H9 (cell line): Measurements from ENCODE around the gene VSIG10L. TPM values are rescaled to one million over a fixed set of nuclear protein-coding genes. Genes with fewer than 3 reads are reported as not detected.

Experiments
- DNase-seq: peaks from one replicate; pipeline ENCODE4 v3.0.0-alpha.2; 2017
- H2AFZ ChIP-seq: one replicate; pipeline ENCODE4 v1.6.1; 2013; ENCODE audit warnings: mild to moderate bottlenecking, low read length, control low read depth, moderate library complexity
- H2AK5ac ChIP-seq: 2 replicates; pipeline ENCODE4 v1.6.1; 2013; ENCODE audit warnings: low read length, control low read depth, mixed read lengths; ENCODE audit not compliant: insufficient read length
- H2BK120ac ChIP-seq: one replicate; pipeline ENCODE4 v1.6.1; 2013; ENCODE audit warnings: low read depth, mild to moderate bottlenecking, low read length, control low read depth, inconsistent platforms; ENCODE audit not compliant: poor library complexity, severe bottlenecking
- H2BK12ac ChIP-seq: 2 replicates; pipeline ENCODE4 v1.6.1; 2013; ENCODE audit warnings: low read length, control low read depth, mixed read lengths, low read depth; ENCODE audit not compliant: insufficient read length
- H2BK15ac ChIP-seq: 2 replicates; pipeline ENCODE4 v1.6.1; 2013; ENCODE audit warnings: low read depth, low read length, control low read depth
- H2BK20ac ChIP-seq: one replicate; pipeline ENCODE4 v1.6.1; 2013; ENCODE audit warnings: low read depth, mild to moderate bottlenecking, low read length, control low read depth, inconsistent platforms; ENCODE audit not compliant: poor library complexity, severe bottlenecking
- H2BK5ac ChIP-seq: 2 replicates; pipeline ENCODE4 v1.6.1; 2013; ENCODE audit warnings: low read length, control low read depth, mixed read lengths; ENCODE audit not compliant: insufficient read length
- H3K14ac ChIP-seq: 2 replicates; pipeline ENCODE4 v1.6.1; 2013; ENCODE audit warnings: low read length, control low read depth; ENCODE audit not compliant: insufficient read depth
- H3K18ac ChIP-seq: 2 replicates; pipeline ENCODE4 v1.6.1; 2013; ENCODE audit warnings: low read depth, mild to moderate bottlenecking, mixed read lengths, low read length, control low read depth; ENCODE audit not compliant: insufficient read length
- H3K23ac ChIP-seq: 2 replicates; pipeline ENCODE4 v1.6.1; 2013; ENCODE audit warnings: low read length, control low read depth, mixed read lengths, low read depth; ENCODE audit not compliant: insufficient read length
- H3K23me2 ChIP-seq: 2 replicates; pipeline ENCODE4 v1.6.1; 2013; ENCODE audit warnings: low read depth, mild to moderate bottlenecking, mixed read lengths, low read length, control low read depth; ENCODE audit not compliant: insufficient read length, poor library complexity, severe bottlenecking
- H3K27ac ChIP-seq: 2 replicates; pipeline ENCODE4 v1.5.1; 2013; ENCODE audit warnings: low read length, control low read depth, mixed read lengths, low read depth; ENCODE audit not compliant: insufficient read length
- H3K27me3 ChIP-seq: 2 replicates; pipeline ENCODE4 v1.6.1; 2013; ENCODE audit warnings: low read length, control low read depth, inconsistent platforms; ENCODE audit not compliant: insufficient read depth
- H3K4ac ChIP-seq: 2 replicates; pipeline ENCODE4 v1.6.1; 2013; ENCODE audit warnings: low read depth, mild to moderate bottlenecking, control low read depth, inconsistent platforms, low read length, moderate library complexity
- H3K4me1 ChIP-seq: 2 replicates; pipeline ENCODE4 v1.6.1; 2013; ENCODE audit warnings: low read length, control low read depth, inconsistent platforms; ENCODE audit not compliant: insufficient read depth
- H3K4me2 ChIP-seq: 2 replicates; pipeline ENCODE4 v1.6.1; 2013; ENCODE audit warnings: low read length, control low read depth, mixed read lengths; ENCODE audit not compliant: insufficient read length, insufficient read depth
- H3K56ac ChIP-seq: 2 replicates; pipeline ENCODE4 v1.6.1; 2013; ENCODE audit warnings: low read depth, mild to moderate bottlenecking, mixed read lengths, low read length, control low read depth; ENCODE audit not compliant: insufficient read length
- H3K79me1 ChIP-seq: 2 replicates; pipeline ENCODE4 v1.6.1; 2013; ENCODE audit warnings: low read depth, mild to moderate bottlenecking, moderate library complexity, low read length, control low read depth, inconsistent platforms; ENCODE audit not compliant: insufficient read depth, poor library complexity, severe bottlenecking
- H3K79me2 ChIP-seq: 2 replicates; pipeline ENCODE4 v1.6.1; 2013; ENCODE audit warnings: low read length, control low read depth, inconsistent platforms; ENCODE audit not compliant: insufficient read depth
- H3K9ac ChIP-seq: 2 replicates; pipeline ENCODE4 v1.6.1; 2013; ENCODE audit warnings: low read length, control low read depth, mixed read lengths; ENCODE audit not compliant: insufficient read length; ENCODE audit errors: extremely low read depth
- H3K9me3 ChIP-seq: one replicate; pipeline ENCODE4 v1.6.1; 2013; ENCODE audit warnings: low read depth, low read length, inconsistent platforms; ENCODE audit not compliant: control insufficient read depth
- H3T11ph ChIP-seq: one replicate; pipeline ENCODE4 v1.6.1; 2013; ENCODE audit warnings: mild to moderate bottlenecking, low read length, control low read depth, inconsistent platforms
- H4K20me1 ChIP-seq: one replicate; pipeline ENCODE4 v1.6.1; 2013; ENCODE audit not compliant: control insufficient read depth, insufficient read length, insufficient read depth
- H4K5ac ChIP-seq: 2 replicates; pipeline ENCODE4 v1.6.1; 2013; ENCODE audit warnings: low read depth, mild to moderate bottlenecking, mixed read lengths, low read length, control low read depth; ENCODE audit not compliant: insufficient read length
- H4K8ac ChIP-seq: replicated peaks from 2 replicates; pipeline ENCODE4 v1.6.1; 2013; ENCODE audit warnings: low read length, control low read depth, mixed read lengths, low read depth; ENCODE audit not compliant: insufficient read length
- H4K91ac ChIP-seq: 2 replicates; pipeline ENCODE4 v1.6.1; 2013; ENCODE audit warnings: low read depth, mild to moderate bottlenecking, moderate library complexity, mixed read lengths, low read length, control low read depth; ENCODE audit not compliant: insufficient read length
- H3K27ac Mint-ChIP-seq, 3 experiments: 2 replicates in 2 of 3; 3 replicates in 1 of 3; pipeline ENCODE4 v1.8.0; 2020 to 2021; ENCODE audit warnings: mixed read lengths in 3 of 3, mild to moderate bottlenecking in 1 of 3, moderate library complexity in 1 of 3
- H3K27me3 Mint-ChIP-seq: 2 replicates; pipeline ENCODE4 v1.8.0; 2021; ENCODE audit warnings: low read depth, mild to moderate bottlenecking, moderate library complexity, mixed read lengths
- H3K36me3 Mint-ChIP-seq, 3 experiments: 2 replicates in 2 of 3; 3 replicates in 1 of 3; pipeline ENCODE4 v1.8.0; 2020 to 2021; ENCODE audit warnings: low read depth in 3 of 3, mixed read lengths in 3 of 3; ENCODE audit not compliant: insufficient read depth in 1 of 3
- H3K4me1 Mint-ChIP-seq, 2 experiments: 2 replicates each; pipeline ENCODE4 v1.8.0; 2020; ENCODE audit warnings: mixed read lengths in 2 of 2
- H3K4me3 Mint-ChIP-seq, 2 experiments: 2 replicates in 1 of 2; 3 replicates in 1 of 2; pipeline ENCODE4 v1.8.0; 2020 to 2021; ENCODE audit warnings: mild to moderate bottlenecking in 2 of 2, mixed read lengths in 2 of 2, moderate library complexity in 1 of 2
- H3K9me3 Mint-ChIP-seq, 2 experiments: 2 replicates in 1 of 2; 3 replicates in 1 of 2; pipeline ENCODE4 v1.8.0; 2020; ENCODE audit warnings: mild to moderate bottlenecking in 2 of 2, mixed read lengths in 2 of 2, moderate library complexity in 1 of 2
- WGBS: extraction: QIAGEN DNeasy Blood & Tissue Kit; methylation state at CpG from one replicate; pipeline ENCODE4 v1.1.7; 2013; ENCODE audit warnings: missing lambda C conversion rate, low lambda C conversion rate, mixed read lengths; ENCODE audit not compliant: insufficient read length; ENCODE audit errors: extremely low coverage; 5-methylcytosine and 5-hydroxymethylcytosine counted together
- total RNA-seq: library from RNA; stranded (reverse); gene quantifications from 2 replicates; pipeline ENCODE4 v1.2.1, GENCODE V29; 2021
- TF ChIP-seq, protein P1 (sequence below): fragments of 200-600 bp; sonication (generic); conservative IDR thresholded peaks from 3 replicates; pipeline ENCODE4 v1.8.0; 2021; ENCODE audit warnings: antibody characterized with exemption, mild to moderate bottlenecking

The VSIG10L gene
- total RNA-seq, 1 experiment from 2014 or later, result 5.6 TPM

DNA sequence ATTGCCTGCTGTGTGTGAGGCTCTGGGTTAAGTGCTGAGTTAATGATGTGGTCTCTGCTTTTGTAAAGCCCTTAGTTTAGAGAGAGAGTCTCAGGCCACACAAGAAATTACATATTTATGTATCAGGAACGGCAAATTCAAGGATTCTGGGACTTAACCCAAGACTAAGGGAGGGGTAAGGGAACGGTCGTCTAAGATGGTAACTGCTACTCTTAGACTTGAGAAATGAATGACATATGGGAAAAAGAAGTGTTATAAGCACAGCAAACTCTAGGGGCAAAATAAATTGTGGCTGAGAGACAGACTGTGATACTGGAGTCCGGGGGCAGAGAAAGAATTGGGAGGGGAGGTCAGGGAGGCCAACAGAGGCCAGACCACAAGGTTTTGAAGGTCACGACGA lies 10.2 kb downstream of the VSIG10L start:
- H3K27ac ChIP-seq, result no peak overlapping the region
- TF ChIP-seq, protein P1, sequence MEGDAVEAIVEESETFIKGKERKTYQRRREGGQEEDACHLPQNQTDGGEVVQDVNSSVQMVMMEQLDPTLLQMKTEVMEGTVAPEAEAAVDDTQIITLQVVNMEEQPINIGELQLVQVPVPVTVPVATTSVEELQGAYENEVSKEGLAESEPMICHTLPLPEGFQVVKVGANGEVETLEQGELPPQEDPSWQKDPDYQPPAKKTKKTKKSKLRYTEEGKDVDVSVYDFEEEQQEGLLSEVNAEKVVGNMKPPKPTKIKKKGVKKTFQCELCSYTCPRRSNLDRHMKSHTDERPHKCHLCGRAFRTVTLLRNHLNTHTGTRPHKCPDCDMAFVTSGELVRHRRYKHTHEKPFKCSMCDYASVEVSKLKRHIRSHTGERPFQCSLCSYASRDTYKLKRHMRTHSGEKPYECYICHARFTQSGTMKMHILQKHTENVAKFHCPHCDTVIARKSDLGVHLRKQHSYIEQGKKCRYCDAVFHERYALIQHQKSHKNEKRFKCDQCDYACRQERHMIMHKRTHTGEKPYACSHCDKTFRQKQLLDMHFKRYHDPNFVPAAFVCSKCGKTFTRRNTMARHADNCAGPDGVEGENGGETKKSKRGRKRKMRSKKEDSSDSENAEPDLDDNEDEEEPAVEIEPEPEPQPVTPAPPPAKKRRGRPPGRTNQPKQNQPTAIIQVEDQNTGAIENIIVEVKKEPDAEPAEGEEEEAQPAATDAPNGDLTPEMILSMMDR, result no peak
- no peaks in the 10 kb centered on the region for H3K79me1 ChIP-seq
- no peaks in the 10 kb centered on the region for H4K20me1 ChIP-seq
- no peak overlapping the region; a peak in 1 of 5 replicates for H3K4me3 Mint-ChIP-seq
- peaks cover 4 to 18% of the 10 kb centered on the region in 2 experiments for H3K4me1 Mint-ChIP-seq
- H3K27ac Mint-ChIP-seq, result no peak overlapping the region
- H3K36me3 Mint-ChIP-seq, result peaks cover 36 to 51% (median 46%) of the 10 kb centered on the region in 3 experiments
- no peak overlapping the region for H2AK5ac ChIP-seq
- peaks cover 5% of the 10 kb centered on the region for H3K9me3 ChIP-seq
- no peak overlapping the region for H3K56ac ChIP-seq
- H4K91ac ChIP-seq, result no peak overlapping the region
- H2BK15ac ChIP-seq, result no peak overlapping the region
- no peak overlapping the region for H3K23ac ChIP-seq
- H4K5ac ChIP-seq, result no peak overlapping the region
- H3K9me3 Mint-ChIP-seq, result 0 out of 5 replicates have a peak, but pooled peaks cover 0 to 4% of the 10 kb centered on the region in 2 experiments
- H3K9ac ChIP-seq, result no peak overlapping the region
- H3K4ac ChIP-seq, result no peak overlapping the region
- H2BK120ac ChIP-seq, result no peak overlapping the region
- no peak overlapping the region for H2BK5ac ChIP-seq
- H4K8ac ChIP-seq, result no peak overlapping the region
- no peak overlapping the region for H3K14ac ChIP-seq
- no peak overlapping the region for H3T11ph ChIP-seq
- DNase-seq, result no peak
- H3K27me3 Mint-ChIP-seq, result no peaks in the 10 kb centered on the region
- no peaks in the 10 kb centered on the region for H3K4me1 ChIP-seq
- no peak overlapping the region for H3K4me2 ChIP-seq
- no peak overlapping the region for H2AFZ ChIP-seq
- no peak overlapping the region for H3K18ac ChIP-seq
- no peak overlapping the region for H2BK20ac ChIP-seq
- H3K27me3 ChIP-seq, result no peaks in the 10 kb centered on the region
- no CpG with 5 or more reads among the region's 6 CpGs for WGBS
- H3K23me2 ChIP-seq, result peaks cover 8% of the 10 kb centered on the region
- no peak overlapping the region for H2BK12ac ChIP-seq
- no peaks in the 10 kb centered on the region for H3K79me2 ChIP-seq
